Activated CD8-positive, alpha-beta T cell treated with anti-CD3 and anti-CD28 coated beads for 36 hours (primary cell): ENCODE data around the gene ADCYAP1R1. TPM values are rescaled to one million over a fixed set of nuclear protein-coding genes. Genes with fewer than 3 reads are reported as not detected.

Source experiments
- ATAC-seq: fragments of 200-7000 bp; cut with Tn5 transposase; one replicate; pipeline ENCODE4 v1.10.0; 2021; ENCODE audit warnings: mild to moderate bottlenecking, moderate library complexity
- CTCF ChIA-PET: fragments of 350-600 bp; sonication (Branson Sonifier 250); formaldehyde crosslinking; loops from one replicate; lab custom pipeline; 2021; ENCODE audit warnings: antibody characterized with exemption; lab: Charles Lee
- POLR2A ChIA-PET: fragments of 350-600 bp; sonication (Branson Sonifier 250); formaldehyde crosslinking; loops from one replicate; lab custom pipeline; 2021; ENCODE audit warnings: antibody characterized with exemption; lab: Charles Lee
- DNase-seq: peaks from one replicate; pipeline ENCODE4 v3.0.0-alpha.2; 2020
- H3K27ac Mint-ChIP-seq: one replicate; pipeline ENCODE4 v1.8.0; 2021; ENCODE audit warnings: mild to moderate bottlenecking, mixed read lengths
- H3K27me3 Mint-ChIP-seq: one replicate; pipeline ENCODE4 v1.8.0; 2021; ENCODE audit warnings: mixed read lengths
- H3K36me3 Mint-ChIP-seq: one replicate; pipeline ENCODE4 v1.8.0; 2021; ENCODE audit warnings: low read depth, mixed read lengths
- H3K4me1 Mint-ChIP-seq: one replicate; pipeline ENCODE4 v1.8.0; 2021; ENCODE audit warnings: low read depth, mixed read lengths
- H3K4me3 Mint-ChIP-seq: one replicate; pipeline ENCODE4 v1.8.0; 2021; ENCODE audit warnings: mild to moderate bottlenecking, moderate library complexity, mixed read lengths
- H3K9me3 Mint-ChIP-seq: one replicate; pipeline ENCODE4 v1.8.0; 2021; ENCODE audit warnings: mixed read lengths
- intact Hi-C: fragments of 100-400 bp; cut with micrococcal nuclease; formaldehyde crosslinking; loops from one replicate; pipeline ENCODE4 v1.10.0; 2022
- total RNA-seq, 2 experiments: library from RNA; stranded (reverse); gene quantifications; one replicate each; pipeline ENCODE4 v1.2.3, GENCODE V29; 2021
- TF ChIP-seq, protein P1 (sequence below): fragments of 200-600 bp; IDR thresholded peaks from one replicate; pipeline ENCODE4 v1.8.0; 2022; ENCODE audit warnings: antibody characterized with exemption, mild to moderate bottlenecking

Gene ADCYAP1R1
- total RNA-seq, 2 experiments from 2014 or later, result not detected

DNA sequence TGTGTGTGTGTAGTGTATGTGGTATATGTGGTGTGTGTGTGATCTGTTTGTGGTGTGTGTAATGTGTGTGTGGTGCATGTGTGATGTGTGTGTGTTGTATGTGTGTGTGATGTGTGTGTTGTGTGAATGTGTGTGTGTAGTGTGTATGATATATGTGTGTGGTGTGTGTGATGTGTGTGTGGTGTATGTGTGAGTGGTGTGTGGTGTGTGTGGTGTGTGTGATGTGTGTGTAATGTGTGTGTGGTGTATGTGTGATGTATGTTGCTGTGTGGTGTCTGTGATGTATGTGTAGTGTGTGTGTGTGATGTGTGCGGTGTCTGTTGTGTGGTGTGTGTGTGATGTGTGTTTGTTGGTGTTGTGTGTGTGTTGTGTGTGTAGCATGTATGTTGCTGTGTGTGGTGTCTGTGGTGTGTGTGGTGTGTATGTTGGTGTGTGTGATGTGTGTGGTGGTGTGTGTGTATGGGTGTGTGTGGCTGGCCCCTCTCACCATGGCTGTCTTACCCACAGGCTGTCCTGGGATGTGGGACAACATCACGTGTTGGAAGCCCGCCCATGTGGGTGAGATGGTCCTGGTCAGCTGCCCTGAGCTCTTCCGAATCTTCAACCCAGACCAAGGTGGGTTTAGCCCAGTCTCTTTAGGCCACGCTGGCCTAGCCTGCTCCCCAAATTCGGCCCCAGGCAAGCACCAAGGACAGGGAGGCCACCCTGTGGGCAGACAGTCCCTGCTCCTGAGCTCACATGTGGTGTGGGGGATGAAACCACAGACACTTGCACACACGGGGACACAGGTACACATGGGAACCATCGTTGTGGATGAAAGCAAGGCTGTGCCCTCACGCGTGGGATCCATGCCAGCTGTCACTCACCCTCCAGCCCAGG, 25.6 kb downstream of the ADCYAP1R1 start:
- CTCF ChIA-PET, result no interaction called here
- Mint-ChIP-seq H3K4me3 (no peak overlapping the region), H3K4me1 (no peaks in the 10 kb centered on the region), H3K27ac (no peak overlapping the region), H3K27me3 (peaks cover 6% of the 10 kb centered on the region), H3K9me3 (no peaks in the 10 kb centered on the region), H3K36me3 (no peaks in the 10 kb centered on the region)
- DNase-seq (no peak), ATAC-seq (no peak)
- intact Hi-C loops, result no loop called here
- POLR2A ChIA-PET, result no interaction called here
- TF ChIP-seq, protein P1, sequence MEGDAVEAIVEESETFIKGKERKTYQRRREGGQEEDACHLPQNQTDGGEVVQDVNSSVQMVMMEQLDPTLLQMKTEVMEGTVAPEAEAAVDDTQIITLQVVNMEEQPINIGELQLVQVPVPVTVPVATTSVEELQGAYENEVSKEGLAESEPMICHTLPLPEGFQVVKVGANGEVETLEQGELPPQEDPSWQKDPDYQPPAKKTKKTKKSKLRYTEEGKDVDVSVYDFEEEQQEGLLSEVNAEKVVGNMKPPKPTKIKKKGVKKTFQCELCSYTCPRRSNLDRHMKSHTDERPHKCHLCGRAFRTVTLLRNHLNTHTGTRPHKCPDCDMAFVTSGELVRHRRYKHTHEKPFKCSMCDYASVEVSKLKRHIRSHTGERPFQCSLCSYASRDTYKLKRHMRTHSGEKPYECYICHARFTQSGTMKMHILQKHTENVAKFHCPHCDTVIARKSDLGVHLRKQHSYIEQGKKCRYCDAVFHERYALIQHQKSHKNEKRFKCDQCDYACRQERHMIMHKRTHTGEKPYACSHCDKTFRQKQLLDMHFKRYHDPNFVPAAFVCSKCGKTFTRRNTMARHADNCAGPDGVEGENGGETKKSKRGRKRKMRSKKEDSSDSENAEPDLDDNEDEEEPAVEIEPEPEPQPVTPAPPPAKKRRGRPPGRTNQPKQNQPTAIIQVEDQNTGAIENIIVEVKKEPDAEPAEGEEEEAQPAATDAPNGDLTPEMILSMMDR, result no peak

DNA sequence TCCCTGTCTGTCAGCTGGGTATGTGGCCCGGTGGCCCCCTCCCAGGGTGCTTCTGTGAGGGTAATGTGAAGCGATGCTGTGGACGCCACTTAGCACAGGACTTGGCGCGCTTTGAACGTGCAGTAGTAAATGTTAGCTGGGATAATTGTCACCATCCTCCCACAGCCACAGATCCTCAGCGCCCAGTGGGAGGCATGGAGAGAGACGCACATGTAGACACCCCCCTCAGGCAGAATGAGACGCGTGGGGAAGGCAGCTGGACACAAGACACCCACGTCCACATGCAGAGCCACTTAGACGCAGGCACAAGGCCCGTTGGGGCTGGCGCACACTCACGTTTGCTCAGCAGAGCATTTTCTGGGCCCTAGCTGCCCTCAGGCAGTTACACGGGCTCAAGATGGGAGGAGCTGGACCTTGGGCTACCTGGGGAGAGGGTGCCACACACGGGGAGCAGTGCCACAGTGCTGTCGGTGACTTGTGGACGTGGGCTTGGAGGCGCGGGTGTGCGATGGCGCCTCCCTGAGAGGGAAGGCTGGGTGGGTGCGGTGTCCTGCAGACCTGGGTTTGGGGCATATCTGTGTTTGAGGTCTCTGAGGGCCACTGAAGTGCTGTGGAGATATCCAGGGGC, 26.4 kb downstream of the ADCYAP1R1 start:
- TF ChIP-seq, protein P1, result no peak
- Mint-ChIP-seq H3K9me3 (no peaks in the 10 kb centered on the region), H3K4me3 (no peak overlapping the region), H3K27ac (no peak overlapping the region), H3K36me3 (no peaks in the 10 kb centered on the region), H3K4me1 (no peaks in the 10 kb centered on the region), H3K27me3 (peaks cover 6% of the 10 kb centered on the region)
- ATAC-seq, result no peak
- DNase-seq, result no peak
- intact Hi-C loops, result no loop called here
- ChIA-PET POLR2A (no interaction called here), CTCF (interaction anchor here (0.8 kb wide), 1 partner anchor 44 kb away, joined by 3 read pairs; no protein-coding TSS in a partner anchor)

DNA sequence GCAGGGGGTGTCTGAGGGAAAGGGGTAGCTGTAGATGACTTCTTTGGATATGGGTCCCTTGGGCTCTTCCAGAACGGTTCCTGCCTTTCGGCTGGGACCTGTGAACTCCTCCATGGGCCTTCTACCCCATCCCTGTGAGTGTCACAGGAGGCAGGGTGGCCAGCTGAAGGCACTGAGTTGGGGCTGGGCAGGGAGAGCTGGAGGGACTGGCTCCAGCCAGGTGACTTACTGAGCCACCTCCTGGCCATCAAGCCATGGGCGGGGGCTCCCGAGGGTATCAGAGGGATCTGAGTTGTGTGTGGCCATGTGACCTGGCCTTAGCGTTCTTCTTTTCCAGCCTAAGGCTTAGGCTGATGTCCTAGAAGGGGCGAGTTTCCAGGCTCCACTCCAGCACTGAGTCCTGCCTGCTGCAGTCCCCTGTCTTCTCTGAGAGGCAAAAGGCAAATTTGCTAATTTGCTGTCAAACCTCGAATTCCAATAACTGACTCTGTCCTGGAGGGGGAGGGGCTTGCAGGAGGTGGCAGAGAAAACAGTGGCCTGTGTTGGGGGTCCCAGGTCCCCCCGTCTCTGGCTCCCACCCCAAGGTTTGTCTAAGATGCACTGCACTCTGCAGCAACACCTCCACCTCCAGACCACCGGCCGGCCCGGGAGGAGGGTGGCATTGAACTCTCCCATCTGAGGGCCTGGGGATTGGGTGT, 27.2 kb downstream of the ADCYAP1R1 start:
- ATAC-seq, result no peak
- intact Hi-C loops, result no loop called here
- Mint-ChIP-seq H3K36me3 (no peaks in the 10 kb centered on the region), H3K27ac (no peak overlapping the region), H3K4me3 (no peak overlapping the region), H3K27me3 (peaks cover 6% of the 10 kb centered on the region), H3K4me1 (no peaks in the 10 kb centered on the region), H3K9me3 (no peaks in the 10 kb centered on the region)
- TF ChIP-seq, protein P1, result no peak
- CTCF ChIA-PET, result interaction anchor here (0.8 kb wide), 1 partner anchor 44 kb away, joined by 3 read pairs; no protein-coding TSS in a partner anchor
- POLR2A ChIA-PET, result no interaction called here
- no peak for DNase-seq

DNA sequence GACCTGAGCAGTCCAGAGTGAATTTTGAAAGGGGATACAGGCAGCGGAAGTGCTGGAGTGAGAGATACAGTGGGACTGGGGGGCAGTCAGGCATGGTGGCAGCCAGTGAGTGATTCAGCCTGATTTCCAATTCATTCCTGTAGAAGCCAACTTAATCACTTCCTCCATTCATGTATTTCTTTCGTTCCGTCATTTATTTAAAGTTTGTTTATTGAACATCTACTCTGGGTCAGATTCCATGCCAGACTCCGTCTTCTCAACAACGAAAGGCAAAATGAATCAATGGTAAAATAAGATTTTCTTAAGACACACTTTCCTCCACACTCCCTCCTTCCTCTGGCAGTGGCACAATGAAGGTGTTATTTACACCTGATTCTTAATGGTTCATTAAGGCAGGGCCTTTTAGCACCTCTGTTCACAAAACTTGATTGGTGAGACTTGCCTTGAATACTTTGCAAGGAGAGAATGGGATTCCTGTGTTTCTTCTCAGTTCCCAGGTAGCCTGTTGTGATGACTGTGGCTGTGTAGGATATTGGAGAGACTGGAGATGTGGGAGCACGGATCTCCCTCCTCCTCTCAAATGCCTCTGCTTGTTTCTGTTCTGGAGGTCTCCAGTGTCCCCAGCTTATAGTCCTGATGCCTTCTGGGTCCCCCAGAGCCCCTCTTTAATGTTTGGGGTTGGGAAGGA, 27.9 kb downstream of the ADCYAP1R1 start:
- no peak for ATAC-seq
- intact Hi-C loops, result no loop called here
- POLR2A ChIA-PET, result no interaction called here
- CTCF ChIA-PET, result no interaction called here
- Mint-ChIP-seq H3K27ac (no peak overlapping the region), H3K9me3 (no peaks in the 10 kb centered on the region), H3K4me3 (no peak overlapping the region), H3K36me3 (no peaks in the 10 kb centered on the region), H3K27me3 (peaks cover 6% of the 10 kb centered on the region), H3K4me1 (no peaks in the 10 kb centered on the region)
- TF ChIP-seq, protein P1, result no peak
- no peak for DNase-seq
